ENCODE results near the gene SLC7A14.

Gene SLC7A14

GRCh38 chr3:170496026-170496867 lies 89.6 kb downstream of the SLC7A14 start:
- no peak for TF ChIP-seq CTCF (IDR thresholded peaks at IDR 0.05)

- TF ChIP-seq CTCF (IDR thresholded peaks at IDR 0.05) = no peak
Measured at GRCh38 chr3:170494766-170495165, 91.1 kb downstream of the SLC7A14 start.

DNA sequence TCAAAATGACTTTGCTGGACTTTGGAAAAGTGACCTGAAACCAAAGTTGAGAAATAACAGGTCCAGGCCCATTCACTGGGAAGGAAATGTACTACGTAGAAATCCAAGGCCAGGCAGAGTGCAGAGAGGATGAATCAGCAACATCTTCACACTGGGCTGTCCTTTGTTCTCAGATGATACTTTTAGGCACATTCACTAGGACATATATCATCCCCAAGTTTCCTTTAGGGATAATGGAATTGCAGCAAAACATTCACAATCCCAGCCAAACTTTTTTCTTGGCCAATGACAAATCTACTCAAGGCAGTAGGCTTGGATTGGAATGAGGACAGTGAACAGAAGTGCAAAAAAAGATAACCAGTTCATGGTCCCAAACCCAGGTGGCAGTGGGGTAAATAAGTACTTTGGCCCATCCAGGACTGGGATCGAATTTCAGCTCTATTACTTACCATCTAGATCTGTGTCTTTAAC lies 92.1 kb downstream of the SLC7A14 start:
- no peak for TF ChIP-seq CTCF (IDR thresholded peaks at IDR 0.05)

DNA sequence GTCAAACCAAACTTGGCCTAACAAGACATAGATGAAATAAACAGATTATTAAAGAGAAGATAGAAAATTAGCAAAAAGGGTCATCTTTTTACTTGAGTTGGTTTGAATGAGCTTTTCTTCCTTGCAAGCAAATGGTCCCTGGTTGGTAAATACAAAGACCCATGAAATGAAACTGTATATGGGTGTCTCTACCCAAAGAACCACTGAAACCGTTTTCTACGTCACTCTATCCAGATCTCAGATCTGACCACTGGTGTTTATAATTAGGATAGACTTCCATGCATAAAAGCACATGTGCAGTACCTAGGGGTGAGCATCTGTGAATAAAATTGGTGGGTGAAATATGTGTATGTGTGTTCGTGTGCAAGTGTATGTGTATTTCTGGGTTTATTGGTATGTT lies 94.0 kb downstream of the SLC7A14 start:
- TF ChIP-seq CTCF (IDR thresholded peaks at IDR 0.05) = no peak

DNA sequence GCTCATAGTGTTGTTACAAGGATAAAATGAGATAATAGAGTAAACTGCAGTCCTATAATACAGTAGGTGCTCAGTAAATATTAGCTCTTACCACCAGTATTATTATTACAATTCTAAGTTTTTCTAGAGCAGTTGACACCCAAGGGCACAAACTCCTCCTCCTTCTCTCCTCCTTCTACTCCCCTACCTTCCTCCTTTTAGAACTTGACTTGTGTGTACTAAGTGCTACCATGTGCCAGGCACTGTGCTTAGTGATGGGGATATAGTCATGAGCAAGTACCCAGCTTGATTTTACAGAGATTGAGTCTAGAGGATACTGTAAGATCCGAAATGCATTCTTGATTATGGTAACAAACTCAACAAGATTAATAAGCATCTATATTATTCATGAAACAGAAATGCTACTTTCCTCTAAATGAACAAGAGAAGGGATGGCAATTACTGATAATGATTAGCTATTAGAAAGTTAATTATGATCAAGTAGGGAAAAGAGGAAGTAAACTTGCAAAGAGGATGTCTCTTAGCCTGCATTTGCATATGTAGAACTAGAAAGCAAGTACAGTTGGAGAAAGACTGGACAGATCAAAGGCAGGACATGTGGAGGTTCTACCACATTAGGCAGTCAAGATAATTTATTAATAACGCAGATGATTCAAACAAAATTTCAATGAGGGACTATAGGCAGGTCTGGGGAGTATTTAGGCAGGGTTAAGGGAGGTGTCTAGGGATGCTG lies 94.9 kb downstream of the SLC7A14 start:
- TF ChIP-seq CTCF (IDR thresholded peaks at IDR 0.05) = no peak

DNA sequence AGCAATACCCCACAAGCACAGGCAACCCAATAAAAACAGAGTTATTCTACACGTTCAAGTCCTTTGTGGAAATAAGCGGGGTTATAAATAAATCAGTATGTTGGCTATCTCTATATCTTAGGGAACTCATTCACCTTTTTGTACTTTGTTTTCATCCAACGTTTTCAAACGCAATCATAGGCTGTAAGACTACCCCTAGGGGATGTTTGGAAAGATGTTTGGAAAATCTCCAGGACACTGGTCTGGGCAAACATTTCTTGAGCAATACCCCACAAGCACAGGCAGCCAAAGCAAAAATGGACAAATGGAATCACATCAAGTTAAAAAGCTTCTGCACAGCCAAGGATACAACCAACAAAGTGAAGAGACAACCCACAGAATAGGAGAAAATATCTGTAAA lies 97.1 kb downstream of the SLC7A14 start:
- TF ChIP-seq CTCF (IDR thresholded peaks at IDR 0.05) = no peak

- TF ChIP-seq CTCF (IDR thresholded peaks at IDR 0.05) = no peak
Measured at GRCh38 chr3:170487031-170487430, 98.8 kb downstream of the SLC7A14 start.

Measured in LNCAP (cell line).